ENCODE results near the gene ANKRD16. TPM values are rescaled to one million over a fixed set of nuclear protein-coding genes. Genes with fewer than 3 reads are reported as not detected.

The ANKRD16 gene
- total RNA-seq, 1 donor from 2014 or later = 4.9 TPM

DNA sequence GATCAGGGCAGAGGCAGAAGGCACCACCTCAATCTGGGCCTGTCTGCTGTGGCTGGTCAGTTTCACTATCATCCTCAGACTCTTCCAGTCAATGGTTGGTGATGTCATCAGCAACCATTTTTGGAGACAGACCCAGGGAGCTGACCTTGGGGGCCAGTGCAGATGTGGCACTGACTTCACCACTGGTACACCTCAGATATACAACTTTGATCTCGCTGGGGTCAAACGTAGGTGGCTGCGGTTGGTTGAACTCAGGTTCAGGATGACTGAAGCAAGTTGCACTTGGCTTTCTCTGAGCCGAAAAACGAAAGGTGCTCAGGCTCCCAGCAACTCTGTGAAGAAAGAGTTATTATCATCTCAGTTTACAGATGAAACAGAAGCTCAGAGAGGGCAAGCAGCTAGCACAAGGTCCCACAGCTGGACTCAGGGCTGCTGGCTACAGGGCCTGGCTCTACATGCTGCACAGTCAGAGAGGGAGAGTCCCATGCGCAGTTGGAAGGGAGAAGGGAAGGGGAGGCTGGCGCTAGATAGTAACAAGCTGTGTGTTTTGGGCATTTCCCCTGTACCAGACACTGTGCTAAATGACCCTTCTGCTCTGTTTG is 27.2 kb downstream of the ANKRD16 start:
- no peak for DNase-seq (ENCODE audit: low read depth)
- H2AFZ ChIP-seq (ENCODE audit: low read depth, low read length) = no peak overlapping the region
- peaks cover 7% of the 10 kb centered on the region for H3K4me1 Mint-ChIP-seq (ENCODE audit: low read depth, unreplicated experiment)
- H3K4me1 ChIP-seq (ENCODE audit: insufficient read depth, low read length) = no peaks in the 10 kb centered on the region
- H3K27ac ChIP-seq (ENCODE audit: low read depth, low read length) = no peak overlapping the region
- no peaks in the 10 kb centered on the region for H3K79me2 ChIP-seq (ENCODE audit: insufficient read depth, low read length)
- no peak overlapping the region for H3K4me3 ChIP-seq (ENCODE audit: insufficient read depth, low read depth, low read length)
- no peak for FAIRE-seq
- TF ChIP-seq EZH2 (IDR thresholded peaks at IDR 0.05; ENCODE audit: insufficient read depth, low read length) = no peak
- TF ChIP-seq, protein P1, sequence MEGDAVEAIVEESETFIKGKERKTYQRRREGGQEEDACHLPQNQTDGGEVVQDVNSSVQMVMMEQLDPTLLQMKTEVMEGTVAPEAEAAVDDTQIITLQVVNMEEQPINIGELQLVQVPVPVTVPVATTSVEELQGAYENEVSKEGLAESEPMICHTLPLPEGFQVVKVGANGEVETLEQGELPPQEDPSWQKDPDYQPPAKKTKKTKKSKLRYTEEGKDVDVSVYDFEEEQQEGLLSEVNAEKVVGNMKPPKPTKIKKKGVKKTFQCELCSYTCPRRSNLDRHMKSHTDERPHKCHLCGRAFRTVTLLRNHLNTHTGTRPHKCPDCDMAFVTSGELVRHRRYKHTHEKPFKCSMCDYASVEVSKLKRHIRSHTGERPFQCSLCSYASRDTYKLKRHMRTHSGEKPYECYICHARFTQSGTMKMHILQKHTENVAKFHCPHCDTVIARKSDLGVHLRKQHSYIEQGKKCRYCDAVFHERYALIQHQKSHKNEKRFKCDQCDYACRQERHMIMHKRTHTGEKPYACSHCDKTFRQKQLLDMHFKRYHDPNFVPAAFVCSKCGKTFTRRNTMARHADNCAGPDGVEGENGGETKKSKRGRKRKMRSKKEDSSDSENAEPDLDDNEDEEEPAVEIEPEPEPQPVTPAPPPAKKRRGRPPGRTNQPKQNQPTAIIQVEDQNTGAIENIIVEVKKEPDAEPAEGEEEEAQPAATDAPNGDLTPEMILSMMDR (IDR thresholded peaks at IDR 0.05; ENCODE audit: insufficient read depth, low read depth, low read length) = no peak
- no peaks in the 10 kb centered on the region for H3K9me3 ChIP-seq (ENCODE audit: insufficient read depth, low read depth, low read length)
- H3K9me3 Mint-ChIP-seq (ENCODE audit: unreplicated experiment) = peaks cover 13% of the 10 kb centered on the region
- no peak overlapping the region for H3K4me3 Mint-ChIP-seq (ENCODE audit: unreplicated experiment)
- no peak overlapping the region for H3K9ac ChIP-seq (ENCODE audit: low read length)
- H3K27me3 ChIP-seq (ENCODE audit: insufficient read depth, low read length) = no peaks in the 10 kb centered on the region
- no peaks in the 10 kb centered on the region for H3K36me3 ChIP-seq (ENCODE audit: insufficient read depth, low read length)
- H3K27ac Mint-ChIP-seq (ENCODE audit: unreplicated experiment) = peak overlapping the region; percentile 18
- no peak overlapping the region for H3K4me2 ChIP-seq (ENCODE audit: low read length)
- H3K36me3 Mint-ChIP-seq (ENCODE audit: low read depth, unreplicated experiment) = no peaks in the 10 kb centered on the region
- no peaks in the 10 kb centered on the region for H4K20me1 ChIP-seq (ENCODE audit: insufficient read depth, low read length)
- no peaks in the 10 kb centered on the region for H3K27me3 Mint-ChIP-seq (ENCODE audit: low read depth, unreplicated experiment)

DNA sequence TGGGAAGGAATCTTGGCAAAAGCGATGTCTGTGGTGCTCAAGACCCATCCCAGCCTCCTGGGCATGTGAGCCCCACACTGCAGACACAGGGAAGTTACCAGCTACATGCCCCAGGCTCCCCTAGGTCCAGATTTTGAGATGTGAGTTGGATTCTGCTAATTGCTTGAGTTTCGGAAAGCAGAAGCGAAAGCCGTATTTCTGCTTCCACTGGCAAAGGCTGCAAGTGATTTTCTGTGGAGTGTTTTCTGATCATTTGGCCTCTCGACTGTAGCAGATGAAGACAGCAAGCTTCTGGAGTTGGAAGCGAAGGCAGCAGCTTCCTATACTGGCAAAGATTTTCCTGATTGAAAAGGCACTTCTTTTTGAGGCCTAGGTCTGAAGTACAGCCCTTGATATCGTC is 29.6 kb downstream of the ANKRD16 start:
- Mint-ChIP-seq H3K27me3 (ENCODE audit: low read depth, unreplicated experiment) (peaks cover 6% of the 10 kb centered on the region), H3K4me1 (ENCODE audit: low read depth, unreplicated experiment) (peaks cover 7% of the 10 kb centered on the region), H3K4me3 (ENCODE audit: unreplicated experiment) (no peak overlapping the region), H3K9me3 (ENCODE audit: unreplicated experiment) (peaks cover 11% of the 10 kb centered on the region), H3K36me3 (ENCODE audit: low read depth, unreplicated experiment) (no peaks in the 10 kb centered on the region), H3K27ac (ENCODE audit: unreplicated experiment) (no peak overlapping the region)
- Histone ChIP-seq H2AFZ (ENCODE audit: low read depth, low read length) (no peak overlapping the region), H3K9me3 (ENCODE audit: insufficient read depth, low read depth, low read length) (no peaks in the 10 kb centered on the region), H3K36me3 (ENCODE audit: insufficient read depth, low read length) (no peaks in the 10 kb centered on the region), H3K4me3 (ENCODE audit: insufficient read depth, low read depth, low read length) (no peak overlapping the region), H3K9ac (ENCODE audit: low read length) (no peak overlapping the region), H3K79me2 (ENCODE audit: insufficient read depth, low read length) (no peaks in the 10 kb centered on the region), H3K27me3 (ENCODE audit: insufficient read depth, low read length) (no peaks in the 10 kb centered on the region), H3K4me2 (ENCODE audit: low read length) (no peak overlapping the region), H3K27ac (ENCODE audit: low read depth, low read length) (no peak overlapping the region), H4K20me1 (ENCODE audit: insufficient read depth, low read length) (no peaks in the 10 kb centered on the region), H3K4me1 (ENCODE audit: insufficient read depth, low read length) (no peaks in the 10 kb centered on the region)
- TF ChIP-seq, protein P1 (IDR thresholded peaks at IDR 0.05; ENCODE audit: insufficient read depth, low read depth, low read length) = no peak
- no peak for TF ChIP-seq EZH2 (IDR thresholded peaks at IDR 0.05; ENCODE audit: insufficient read depth, low read length)
- DNase-seq (ENCODE audit: low read depth) (no peak), FAIRE-seq (no peak)

DNA sequence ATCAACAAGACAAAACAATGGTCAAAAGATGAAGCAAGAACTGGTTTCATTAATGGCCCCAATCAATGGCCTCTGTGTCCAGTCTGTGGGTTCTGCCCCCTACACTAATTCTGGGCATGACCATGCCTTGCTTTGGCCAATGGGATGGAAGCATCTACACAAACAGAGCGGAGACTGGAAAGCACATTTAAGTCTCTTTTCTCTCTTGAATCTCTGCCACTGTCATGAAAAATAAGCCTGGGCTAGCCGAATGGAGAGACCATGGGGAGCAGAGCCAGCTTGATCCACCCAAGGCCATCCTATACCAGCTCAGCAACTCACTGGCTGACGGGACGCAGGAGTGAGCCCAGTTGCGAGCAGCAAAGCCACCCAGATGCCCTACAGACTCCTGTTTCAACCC is 30.9 kb downstream of the ANKRD16 start:
- peaks cover 7% of the 10 kb centered on the region for H3K4me1 Mint-ChIP-seq (ENCODE audit: low read depth, unreplicated experiment)
- no peak overlapping the region for H3K9ac ChIP-seq (ENCODE audit: low read length)
- H3K27me3 Mint-ChIP-seq (ENCODE audit: low read depth, unreplicated experiment) = peaks cover 6% of the 10 kb centered on the region
- H3K4me1 ChIP-seq (ENCODE audit: insufficient read depth, low read length) = no peaks in the 10 kb centered on the region
- no peaks in the 10 kb centered on the region for H3K79me2 ChIP-seq (ENCODE audit: insufficient read depth, low read length)
- peaks cover 4% of the 10 kb centered on the region for H3K9me3 Mint-ChIP-seq (ENCODE audit: unreplicated experiment)
- H3K27me3 ChIP-seq (ENCODE audit: insufficient read depth, low read length) = no peaks in the 10 kb centered on the region
- no peak overlapping the region for H2AFZ ChIP-seq (ENCODE audit: low read depth, low read length)
- no peak for FAIRE-seq
- no peak overlapping the region for H3K4me3 Mint-ChIP-seq (ENCODE audit: unreplicated experiment)
- no peaks in the 10 kb centered on the region for H3K36me3 ChIP-seq (ENCODE audit: insufficient read depth, low read length)
- no peak for DNase-seq (ENCODE audit: low read depth)
- H4K20me1 ChIP-seq (ENCODE audit: insufficient read depth, low read length) = no peaks in the 10 kb centered on the region
- no peaks in the 10 kb centered on the region for H3K9me3 ChIP-seq (ENCODE audit: insufficient read depth, low read depth, low read length)
- TF ChIP-seq, protein P1 (IDR thresholded peaks at IDR 0.05; ENCODE audit: insufficient read depth, low read depth, low read length) = no peak
- TF ChIP-seq EZH2 (IDR thresholded peaks at IDR 0.05; ENCODE audit: insufficient read depth, low read length) = no peak
- H3K36me3 Mint-ChIP-seq (ENCODE audit: low read depth, unreplicated experiment) = no peaks in the 10 kb centered on the region
- H3K27ac Mint-ChIP-seq (ENCODE audit: unreplicated experiment) = no peak overlapping the region
- H3K4me2 ChIP-seq (ENCODE audit: low read length) = no peak overlapping the region
- no peak overlapping the region for H3K27ac ChIP-seq (ENCODE audit: low read depth, low read length)
- H3K4me3 ChIP-seq (ENCODE audit: insufficient read depth, low read depth, low read length) = no peak overlapping the region

Data from astrocyte (in vitro differentiated cells and primary cell).